ENCODE data around the gene KRT82.
"Not testable (repeated sequence)": the region's sequence is repeated elsewhere in the genome, so short reads cannot be mapped to it uniquely, and the experiment has no call there.

KRT82 gene

DNA sequence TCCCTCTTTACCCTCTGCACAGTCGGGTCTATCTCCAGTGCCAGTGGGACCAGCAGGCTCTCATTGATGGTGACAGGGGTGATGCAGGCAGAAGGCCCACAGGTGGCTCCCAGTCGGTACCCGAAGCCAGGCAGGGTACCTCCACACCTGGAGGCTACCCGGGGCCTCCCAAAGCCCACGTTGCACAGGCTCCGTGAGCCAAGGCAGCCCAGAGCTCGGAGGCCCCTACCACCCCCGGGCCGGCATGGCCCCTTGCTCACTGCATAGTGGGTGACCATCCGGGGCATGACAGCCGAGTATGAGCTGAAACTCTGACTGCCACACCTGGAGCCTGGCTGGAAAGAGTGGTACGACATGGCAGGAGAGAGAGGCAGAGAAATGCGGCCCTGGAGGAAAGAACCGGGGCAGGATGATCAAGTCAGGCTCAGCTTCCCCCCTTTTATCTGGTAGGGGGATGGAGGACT, at the start of gene KRT82:
Gene KRT82, minus strand, starts transcription at position 414 of the 464 bp plus-strand sequence. Its CDS starts 58 bp downstream, at position 356.
- no peak for DNase-seq

GRCh38 chr12:52455821-52456220, 49.7 kb upstream of the KRT82 start:
- DNase-seq = no peak

- DNase-seq = no peak
These were observed 48.5 kb upstream of the KRT82 start for GRCh38 chr12:52454411-52455201.

- DNase-seq = no peak
These were observed 46.0 kb upstream of the KRT82 start, which contains the start of gene KRT6B for GRCh38 chr12:52452101-52452500. Gene KRT6B, minus strand, starts transcription at chr12:52452146. Its CDS starts 68 bp downstream, at chr12:52452078.

DNA sequence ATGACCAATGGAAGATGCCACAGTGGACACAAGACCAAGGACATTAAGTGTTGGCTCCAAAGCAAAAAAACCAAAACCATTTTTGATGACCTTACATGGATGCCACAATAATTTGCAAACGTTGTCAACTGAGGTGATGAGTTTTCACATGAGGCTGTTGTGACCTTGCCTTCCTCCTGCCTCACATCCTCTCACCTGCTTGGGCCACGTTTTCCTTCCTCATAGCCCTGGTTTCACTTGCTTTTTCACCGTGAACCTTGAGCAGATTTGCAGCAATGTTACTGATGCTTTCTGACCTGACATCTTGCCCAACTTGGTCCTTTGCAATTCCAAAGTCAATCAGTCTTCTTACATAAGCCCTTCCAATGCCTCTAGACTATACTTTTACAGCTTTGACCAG, 42.1 kb upstream of the KRT82 start:
- DNase-seq = no peak

GRCh38 chr12:52447196-52447595, 41.1 kb upstream of the KRT82 start:
- DNase-seq = not testable (repeated sequence)

GRCh38 chr12:52446367-52447045, 40.4 kb upstream of the KRT82 start:
- no peak for DNase-seq

GRCh38 chr12:52445876-52446275, 39.7 kb upstream of the KRT82 start:
- DNase-seq = no peak

DNA sequence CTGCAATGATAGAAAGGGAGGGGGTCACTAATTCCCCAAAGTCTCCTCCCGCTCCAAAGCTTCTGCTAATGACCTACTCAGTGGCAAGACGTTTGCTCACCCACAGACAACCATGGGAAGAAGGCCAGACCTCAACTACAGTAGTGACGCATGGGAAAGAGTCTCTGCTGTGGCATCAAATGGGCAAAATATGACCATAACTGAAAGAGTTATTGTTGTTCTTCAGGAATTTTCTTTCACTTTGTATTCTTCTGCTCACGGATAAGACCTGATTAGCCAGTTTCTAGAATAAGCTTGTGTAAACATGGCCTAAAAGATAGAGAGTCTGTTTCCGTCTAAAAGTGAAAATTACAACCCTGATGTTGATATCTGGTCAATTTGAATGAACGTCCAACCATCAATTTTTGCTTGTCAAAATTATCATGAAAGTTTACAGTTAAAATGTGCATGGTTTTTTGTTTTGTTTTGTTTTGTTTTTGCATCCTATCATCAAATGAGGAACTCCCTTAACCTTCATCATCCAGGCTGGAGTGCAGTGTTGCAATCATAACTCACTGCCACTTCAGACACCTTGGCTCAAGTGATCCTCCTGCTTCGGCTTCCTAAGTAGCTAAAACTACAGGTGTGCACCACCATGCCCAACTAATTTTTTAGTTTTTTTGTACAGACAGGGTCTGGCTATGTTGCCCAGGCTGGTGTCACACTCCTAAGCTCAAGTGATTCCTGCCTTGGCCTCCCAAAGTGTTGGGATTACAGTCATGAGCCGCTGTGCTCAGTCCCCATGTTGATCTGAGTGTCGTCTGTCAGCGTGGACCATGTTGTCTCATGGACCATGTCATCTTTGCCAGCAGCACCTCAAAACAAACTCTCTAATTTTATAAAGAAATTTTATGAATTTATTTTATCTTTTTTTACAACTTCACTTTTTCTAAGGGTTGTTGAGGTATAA, 38.8 kb upstream of the KRT82 start:
- no peak for DNase-seq

DNA sequence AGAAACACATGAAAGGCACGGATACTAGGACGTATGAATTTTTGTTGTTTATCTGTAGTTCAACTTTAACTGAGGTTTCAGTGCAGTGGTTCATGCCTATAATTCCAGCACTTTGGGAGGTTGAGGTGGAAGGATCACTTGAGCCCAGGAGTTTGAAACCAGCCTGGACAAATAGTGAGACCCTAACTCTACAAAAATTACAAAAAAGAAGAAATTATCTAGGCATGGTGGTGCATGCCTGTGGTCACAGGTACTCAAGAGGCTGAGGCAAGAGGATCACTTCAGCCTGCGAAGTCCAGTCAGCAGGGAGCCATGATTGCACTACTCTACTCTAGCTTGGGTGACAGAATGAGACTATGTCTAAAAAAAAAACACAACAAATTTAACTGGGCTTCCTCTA, 37.8 kb upstream of the KRT82 start:
- DNase-seq = no peak

DNA sequence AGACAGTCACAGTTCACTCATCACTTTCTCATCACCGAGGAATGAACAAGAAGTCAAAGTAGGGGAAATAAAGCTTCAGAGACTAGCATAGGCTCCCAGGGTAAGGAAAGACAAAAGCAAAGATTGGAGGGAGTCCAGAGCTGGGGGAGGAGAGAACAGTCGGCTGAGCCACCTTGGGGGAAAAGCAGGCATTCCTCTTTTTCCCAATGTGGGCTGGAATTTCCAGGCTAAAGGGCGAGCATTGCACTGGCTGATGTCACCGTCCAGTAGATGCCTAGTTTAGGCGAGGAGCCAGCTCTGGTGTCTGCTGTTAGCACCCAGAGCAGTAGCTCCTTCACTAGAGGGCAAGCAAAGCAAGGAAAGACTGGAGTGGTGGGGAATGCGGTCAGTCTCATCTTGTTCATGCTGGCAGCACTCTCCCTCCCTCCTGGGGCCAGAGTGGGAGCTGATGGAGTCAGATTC, 36.5 kb upstream of the KRT82 start:
- DNase-seq = no peak

DNA sequence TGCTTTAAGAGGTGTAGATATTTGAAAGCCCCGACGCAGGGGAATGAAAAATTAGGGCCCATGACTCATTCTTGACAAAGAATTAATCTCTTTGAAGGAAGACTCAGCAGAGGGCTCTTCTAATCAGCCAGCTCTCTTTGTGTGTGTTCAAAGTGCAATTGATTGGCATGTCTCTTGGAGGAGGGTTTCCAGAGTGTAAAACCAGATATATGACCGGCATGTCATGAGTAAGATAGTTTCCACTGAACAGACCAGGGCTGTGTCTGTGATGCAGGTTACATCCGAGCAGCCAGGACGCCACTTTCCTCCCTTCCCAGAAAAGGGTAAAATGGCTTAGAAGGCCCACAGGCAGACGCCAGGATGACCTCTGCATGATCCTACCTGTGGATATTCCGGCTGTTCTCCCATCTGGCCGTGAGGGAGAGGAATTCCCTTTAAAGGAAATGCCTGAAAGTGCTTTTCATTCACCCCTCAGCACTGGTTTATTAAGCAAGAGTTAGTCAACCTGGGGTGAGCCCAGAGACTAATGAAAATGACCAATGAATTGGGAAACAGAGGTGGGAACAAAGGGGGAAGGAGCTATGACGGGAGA, 35.3 kb upstream of the KRT82 start:
- DNase-seq = no peak

DNA sequence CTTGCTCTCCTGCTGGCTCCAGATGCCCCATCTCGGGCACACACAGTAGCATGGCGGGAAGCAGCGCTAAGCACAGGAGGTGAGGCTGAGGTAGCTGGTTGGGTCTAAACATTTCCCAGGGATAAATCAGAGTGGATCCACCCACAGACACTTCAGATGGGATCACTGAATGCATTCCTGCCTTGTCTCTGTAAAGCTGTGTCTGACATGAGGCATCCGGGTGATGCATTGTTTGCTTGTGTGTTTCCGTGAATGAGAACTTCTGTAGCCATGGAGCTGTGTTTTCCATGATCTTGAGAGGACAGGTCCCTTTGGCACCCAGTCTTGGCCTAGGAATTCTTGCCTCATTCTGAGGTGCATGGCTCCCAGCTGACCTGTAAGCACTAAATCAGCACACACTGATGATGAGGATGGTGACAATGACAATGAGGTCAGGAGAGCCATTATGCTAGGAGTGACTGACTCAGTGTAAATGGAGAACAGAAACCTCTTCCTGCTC, 34.7 kb upstream of the KRT82 start:
- DNase-seq = no peak

DNA sequence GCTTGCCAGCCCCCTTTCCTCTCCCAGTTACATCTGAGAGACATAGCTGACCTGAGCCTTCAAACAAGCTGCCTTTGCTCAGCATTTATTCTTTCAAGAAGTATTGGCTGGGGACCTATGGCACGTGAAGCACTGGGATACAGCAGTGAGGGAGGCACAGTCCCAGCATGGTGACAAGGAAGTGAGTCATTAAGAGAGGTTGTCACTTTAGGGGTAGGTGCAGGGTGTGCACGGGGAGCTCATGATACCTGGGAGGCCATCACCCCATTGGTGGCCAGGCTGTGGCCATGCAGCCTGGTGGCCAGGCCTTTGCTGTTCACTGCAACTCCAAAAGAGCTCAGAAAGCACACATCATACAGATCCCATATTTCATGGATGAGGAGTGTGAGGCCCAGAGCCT, 33.7 kb upstream of the KRT82 start:
- no peak for DNase-seq

DNA sequence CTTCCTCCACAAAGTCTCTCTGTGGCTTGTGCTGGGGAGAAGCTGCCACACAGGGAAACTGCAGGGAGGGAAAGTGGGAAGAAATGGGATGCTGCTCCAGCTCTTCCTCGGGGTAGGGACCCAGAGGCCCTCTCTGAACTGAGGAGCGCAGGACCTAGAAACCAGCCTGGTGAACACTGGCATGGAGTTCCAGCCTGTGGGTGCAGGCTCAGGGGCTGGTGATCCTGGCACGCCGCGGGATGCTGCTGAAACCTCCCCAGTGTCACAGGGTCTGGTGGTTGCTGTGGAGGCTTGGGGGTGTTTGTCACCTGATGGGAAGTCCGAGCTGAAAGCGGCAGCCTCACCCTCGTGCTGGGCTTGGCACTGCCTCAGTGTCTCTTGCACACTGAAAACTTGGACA, 33.3 kb upstream of the KRT82 start:
- DNase-seq = no peak

DNA sequence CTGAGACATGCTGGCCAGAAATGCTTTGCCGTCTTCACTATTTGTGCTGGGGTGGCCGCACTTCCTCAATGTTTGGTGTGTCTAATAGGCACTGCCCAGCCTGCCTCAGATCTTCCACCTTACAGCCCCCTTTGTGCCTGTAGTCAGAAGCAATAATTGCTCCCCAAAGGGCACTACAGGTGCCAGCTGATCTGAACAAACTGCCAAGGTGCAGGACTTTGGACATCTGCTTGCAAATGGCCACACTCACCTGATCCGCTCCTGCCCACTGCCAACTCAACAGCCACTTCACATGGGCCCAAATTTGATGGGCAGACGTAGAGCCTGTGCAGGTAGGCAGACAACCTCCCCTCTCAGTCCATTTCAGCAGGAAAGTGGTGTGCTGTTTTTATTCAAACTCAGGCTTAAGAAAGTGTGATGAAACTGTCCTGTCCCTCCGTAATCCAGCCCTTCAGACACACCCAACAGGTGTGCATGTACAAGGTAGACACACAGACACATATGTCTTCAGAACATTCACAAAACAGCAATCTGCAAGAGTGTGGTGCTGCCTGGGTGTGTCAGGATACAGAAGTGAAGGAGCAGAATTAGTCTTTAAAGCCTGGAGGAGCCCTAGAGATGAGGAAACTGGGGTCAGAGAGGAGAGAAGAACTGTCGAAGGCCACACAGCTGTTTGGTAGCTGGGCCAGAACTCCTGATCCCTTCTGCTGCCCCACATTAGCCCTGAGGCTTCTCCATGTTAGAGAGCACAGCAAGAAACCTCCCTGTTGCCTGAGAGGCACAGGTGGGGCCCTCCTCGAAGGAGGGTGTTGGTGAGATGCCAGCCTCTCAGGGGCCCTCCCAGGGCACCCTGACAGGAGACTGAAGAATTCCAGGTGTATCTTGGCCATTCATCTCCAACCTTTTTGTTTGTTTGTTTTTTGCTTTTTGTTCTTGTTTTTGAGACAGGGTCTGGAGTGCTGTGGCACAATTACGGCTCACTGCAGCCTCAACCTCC, 32.5 kb upstream of the KRT82 start:
- no peak for DNase-seq

DNA sequence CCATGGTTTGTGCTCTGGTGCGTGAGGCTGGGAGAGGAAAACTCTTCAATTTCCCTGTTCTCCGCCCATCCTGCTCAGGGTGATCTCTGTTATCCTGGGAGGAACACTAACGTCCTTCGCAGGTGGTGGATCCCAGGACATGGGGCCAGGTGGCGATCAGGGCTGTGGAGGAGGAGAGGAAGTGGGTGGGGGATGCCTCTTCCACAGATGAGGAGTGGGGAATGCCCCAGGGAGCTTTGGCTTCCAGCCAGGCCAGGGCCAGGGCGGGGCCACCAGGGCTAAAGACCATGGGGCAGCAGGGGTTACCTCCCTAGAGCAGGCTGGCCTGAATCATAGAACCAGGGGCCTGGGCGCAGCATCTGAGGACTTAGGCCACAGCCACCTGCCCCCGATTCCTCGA, 31.4 kb upstream of the KRT82 start:
- DNase-seq = peak; percentile 39

DNA sequence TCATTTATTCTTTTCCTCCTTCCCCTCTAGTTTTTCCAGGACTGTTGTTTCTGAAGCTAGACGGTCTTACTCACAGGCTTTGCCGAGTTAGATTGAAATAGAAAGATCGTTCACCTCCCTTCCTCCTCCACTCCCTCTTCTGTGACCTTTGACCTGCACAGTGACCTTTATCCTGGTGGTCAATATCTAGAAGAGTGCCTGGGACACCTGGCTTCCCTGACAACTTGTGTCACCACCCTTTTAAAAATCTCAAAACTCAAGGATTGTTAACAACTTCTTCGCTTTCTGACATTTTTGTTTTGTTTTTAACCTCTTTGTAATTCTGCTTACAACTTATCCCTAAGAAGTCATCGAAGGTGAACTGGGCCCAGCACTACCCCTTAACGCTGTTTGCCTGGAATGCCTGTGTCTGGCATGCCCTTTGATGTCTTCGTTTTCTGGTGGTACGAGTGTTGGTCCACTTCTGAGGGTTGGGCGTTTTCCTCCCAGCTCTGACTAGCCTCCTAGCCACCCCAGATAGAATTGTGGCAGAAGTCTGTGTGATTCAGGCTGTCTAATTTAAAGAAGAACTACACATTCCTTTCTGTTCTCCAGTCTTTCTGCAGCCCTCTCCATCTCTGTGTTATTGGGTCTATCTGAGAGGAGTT, 30.8 kb upstream of the KRT82 start:
- no peak for DNase-seq

DNA sequence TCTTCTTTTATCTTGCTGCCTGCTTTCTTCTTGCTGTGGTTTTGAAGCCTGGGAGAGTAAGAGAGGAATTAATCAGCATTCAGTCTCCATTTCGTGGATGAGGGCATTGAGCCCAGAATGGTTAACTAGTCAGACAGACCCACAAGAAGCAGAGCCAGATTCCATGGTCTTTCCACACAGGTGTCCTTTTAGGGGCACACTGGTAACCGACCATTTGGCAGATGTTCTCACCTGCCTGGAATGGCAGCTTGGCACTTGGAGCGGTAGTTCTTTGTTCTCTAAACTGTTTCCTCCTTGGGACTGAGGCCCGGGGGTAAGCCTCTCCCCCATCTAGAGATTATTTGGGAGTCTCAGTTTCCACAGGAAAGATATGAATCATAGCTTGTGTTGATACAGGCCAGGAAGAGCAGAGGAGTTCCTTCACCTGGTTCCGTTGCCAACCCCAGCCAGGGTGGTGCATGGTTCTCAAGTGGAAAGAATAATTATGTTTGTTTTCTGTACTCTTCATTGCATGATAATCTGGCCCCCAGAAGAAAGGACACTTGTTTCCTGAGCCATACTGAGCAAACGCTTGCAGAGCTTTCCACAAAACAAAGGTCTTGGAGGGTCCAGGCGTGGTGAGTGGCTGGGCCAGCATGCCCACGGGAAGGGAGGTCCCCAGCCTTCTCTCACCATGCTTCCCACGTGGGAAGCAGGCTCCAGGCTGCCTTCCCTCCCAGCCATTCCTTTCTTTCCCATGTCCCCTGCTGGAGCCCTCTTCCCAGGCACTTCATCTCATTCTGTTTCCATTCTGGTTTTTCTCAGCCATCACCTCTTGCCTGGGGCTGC, 30.1 kb upstream of the KRT82 start:
- no peak for DNase-seq

DNA sequence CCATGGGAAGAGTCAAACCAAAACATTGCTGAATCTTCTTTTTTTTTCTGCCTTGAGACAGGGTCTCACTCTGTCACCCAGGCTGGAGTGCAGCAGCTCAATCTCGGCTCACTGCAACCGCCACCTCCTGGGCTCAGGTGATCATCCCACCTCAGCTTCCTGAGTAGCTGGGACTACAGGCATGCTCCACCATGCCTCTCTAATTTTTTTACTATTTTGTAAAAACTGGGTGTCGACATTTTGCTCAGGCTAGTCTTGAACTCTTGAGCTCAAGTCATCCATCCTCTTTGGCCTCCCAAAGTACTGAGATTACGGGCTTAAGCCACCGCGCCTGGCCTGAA, 29.5 kb upstream of the KRT82 start:
- DNase-seq = no peak
